ENCODE data around the gene CABLES2.

Gene CABLES2

GRCh38 chr20:62409931-62410745 is 3.1 kb upstream of the CABLES2 start:
- TF ChIP-seq CTCF (conservative IDR thresholded peaks at IDR 0.05; ENCODE audit: low read depth) = peak; percentile 78
- H3K27ac ChIP-seq = peak overlapping the region; percentile 21
- DNase-seq (ENCODE audit: low spot score) = peak; percentile 66
- ChIA-PET POLR2A (ENCODE audit: low non-redundant PET) (interaction anchor here (0.8 to 1.5 kb wide), 2 partner anchors 22 to 204 kb away, joined by 3 read pairs; no protein-coding TSS in a partner anchor), CTCF (interaction anchor here (0.6 to 3.2 kb wide), 40 partner anchors 8 to 1634 kb away, joined by 3 to 29 read pairs (median 4); partner anchors contain the start of gene RBBP8NL)

DNA sequence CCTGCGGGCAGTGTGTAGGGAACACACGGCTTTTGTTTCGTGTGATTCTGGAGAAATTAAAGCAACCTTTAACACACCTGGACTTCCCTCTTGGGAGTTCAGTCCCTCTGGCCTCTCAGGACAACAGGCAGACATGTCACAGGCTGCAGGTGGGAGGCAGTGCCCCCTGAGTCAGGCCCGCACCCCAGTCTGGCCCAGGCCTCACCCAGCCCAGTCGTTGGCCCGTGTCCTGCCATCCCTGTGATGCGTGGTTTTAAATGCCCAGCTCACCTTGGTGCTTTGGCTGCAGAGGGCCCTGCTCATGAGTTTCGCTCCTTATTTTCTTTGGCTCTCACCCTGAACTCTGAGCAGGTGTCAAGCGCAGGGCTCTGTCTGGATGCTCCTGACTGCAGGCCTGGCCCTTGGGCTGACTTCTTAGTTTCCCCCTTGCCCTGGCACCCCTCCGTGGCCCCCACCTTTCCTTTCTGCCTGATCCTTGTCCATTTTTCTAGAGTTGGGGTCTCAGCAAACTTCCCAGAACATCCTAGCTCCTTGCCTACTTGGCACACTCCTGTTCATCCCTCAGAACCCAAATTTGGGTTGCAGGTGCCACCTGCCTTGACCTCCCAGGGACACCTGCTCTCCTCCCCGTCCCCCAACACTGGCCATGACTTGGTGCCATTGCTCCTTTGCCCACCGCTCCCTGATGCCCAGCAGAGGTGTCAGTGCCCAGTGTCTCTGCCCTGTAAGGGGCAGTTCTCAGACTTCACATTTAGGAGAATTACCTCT is 2.2 kb upstream of the CABLES2 start:
- ChIA-PET CTCF (interaction anchor here (0.7 to 3.2 kb wide), 22 partner anchors 8 to 400 kb away, joined by 3 to 29 read pairs (median 6); partner anchors contain the start of gene RBBP8NL), POLR2A (ENCODE audit: low non-redundant PET) (interaction anchor here (1.5 kb wide), 1 partner anchor 21 kb away, joined by 3 read pairs; no protein-coding TSS in a partner anchor)
- H3K27ac ChIP-seq = peak overlapping the region; percentile 17
- no peak for TF ChIP-seq CTCF (conservative IDR thresholded peaks at IDR 0.05; ENCODE audit: low read depth)
- DNase-seq (ENCODE audit: low spot score) = no peak

- CTCF ChIA-PET = interaction anchor here (0.6 to 3.2 kb wide), 6 partner anchors 14 to 383 kb away, joined by 3 to 29 read pairs (median 12); no protein-coding TSS in a partner anchor
- peak overlapping the region; percentile 17 for H3K27ac ChIP-seq
- no peak for TF ChIP-seq CTCF (conservative IDR thresholded peaks at IDR 0.05; ENCODE audit: low read depth)
- POLR2A ChIA-PET (ENCODE audit: low non-redundant PET) = no interaction called here
- no peak for DNase-seq (ENCODE audit: low spot score)
These were observed 1.6 kb upstream of the CABLES2 start for GRCh38 chr20:62408640-62409039.

DNA sequence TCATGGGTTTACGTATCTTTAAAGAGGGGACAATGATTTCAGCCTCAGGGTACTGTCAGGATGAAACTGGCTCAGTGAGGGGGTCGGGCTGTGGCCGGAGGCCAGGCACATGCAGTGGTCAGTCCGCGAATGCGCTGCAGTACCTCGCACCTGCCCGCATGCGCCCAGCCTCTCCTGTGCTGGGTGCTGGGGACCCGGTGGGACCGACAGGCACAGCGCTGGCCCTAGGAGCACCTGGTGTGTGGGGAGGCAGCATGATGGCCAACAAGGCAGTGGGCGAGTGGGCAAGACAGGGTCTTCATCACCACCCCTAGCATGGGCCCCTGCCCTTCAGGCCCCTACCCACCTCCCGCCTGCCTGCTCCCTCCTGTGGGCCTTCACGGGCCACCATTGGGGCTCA is 970 bp upstream of the CABLES2 start:
- peak overlapping the region; percentile 80 for H3K27ac ChIP-seq
- TF ChIP-seq CTCF (conservative IDR thresholded peaks at IDR 0.05; ENCODE audit: low read depth) = no peak
- CTCF ChIA-PET = interaction anchor here (0.6 kb wide), 2 partner anchors 91 to 107 kb away, joined by 3 read pairs; no protein-coding TSS in a partner anchor
- no peak for DNase-seq (ENCODE audit: low spot score)
- POLR2A ChIA-PET (ENCODE audit: low non-redundant PET) = no interaction called here

DNA sequence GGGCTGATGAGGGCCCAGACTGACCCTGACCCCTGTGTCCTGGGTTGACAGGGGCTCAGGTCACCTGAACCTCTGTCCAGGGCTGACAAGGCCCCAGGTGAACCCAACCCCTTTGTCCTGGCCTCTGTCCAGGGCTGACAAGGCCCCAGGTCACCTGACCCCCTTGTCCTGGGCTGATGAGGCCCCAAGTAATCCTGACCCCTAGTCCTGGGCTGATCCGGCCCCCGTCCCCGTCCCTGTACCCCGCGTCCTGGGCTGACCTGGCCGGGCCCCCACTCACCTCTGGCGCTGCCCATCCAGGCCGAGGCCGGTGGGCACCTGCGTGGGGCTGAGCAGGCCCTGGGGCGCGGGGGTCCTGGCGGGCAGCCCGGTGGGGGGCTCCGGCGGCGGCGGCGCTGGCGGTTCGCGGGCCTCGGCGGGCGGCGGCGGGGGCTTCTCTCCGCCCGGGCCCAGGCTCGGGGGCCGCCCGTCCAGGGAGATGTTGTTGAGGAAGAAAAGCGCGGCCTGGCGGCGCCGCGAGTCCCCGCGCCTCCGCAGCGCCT is 379 bp downstream of the CABLES2 start:
- H3K27ac ChIP-seq = peak overlapping the region; percentile 80
- no peak for TF ChIP-seq CTCF (conservative IDR thresholded peaks at IDR 0.05; ENCODE audit: low read depth)
- POLR2A ChIA-PET (ENCODE audit: low non-redundant PET) = no interaction called here
- CTCF ChIA-PET = no interaction called here
- DNase-seq (ENCODE audit: low spot score) = no peak

- H3K27ac ChIP-seq = peak overlapping the region; percentile 80
- DNase-seq (ENCODE audit: low spot score) = no peak
- ChIA-PET POLR2A (ENCODE audit: low non-redundant PET) (no interaction called here), CTCF (interaction anchor here (0.6 kb wide), 1 partner anchor 211 kb away, joined by 3 read pairs; no protein-coding TSS in a partner anchor)
- no peak for TF ChIP-seq CTCF (conservative IDR thresholded peaks at IDR 0.05; ENCODE audit: low read depth)
These were observed 1.0 kb downstream of the CABLES2 start for GRCh38 chr20:62405981-62406513.

Measured in RWPE1 (cell line).